Thymus (tissue), 11 donors: ENCODE data around the gene HMGA1. TPM values are rescaled to one million over a fixed set of nuclear protein-coding genes. Genes with fewer than 3 reads are reported as not detected.
A peak's percentile ranks its signal among the peaks of the same experiment; 100 is the strongest.
"Not testable (repeated sequence)": the region's sequence is repeated elsewhere in the genome, so short reads cannot be mapped to it uniquely, and the experiment has no call there.

Experiments used
- DNase-seq, 9 donors: peaks; one replicate each; pipeline ENCODE4 v3.0.0-alpha.2; 2013; ENCODE audit warnings: low spot score in 9 of 9, low read depth in 6 of 9, missing footprints in 1 of 9
- H3K27ac ChIP-seq, 2 donors: one replicate each; pipeline ENCODE4 v1.5.1; 2013; ENCODE audit warnings: control low read depth in 1 of 2, low read depth in 1 of 2, low read length in 1 of 2, mild to moderate bottlenecking in 1 of 2, moderate library complexity in 1 of 2
- H3K27me3 ChIP-seq, 2 donors: one replicate each; pipeline ENCODE4 v1.5.1; 2013; ENCODE audit warnings: low read length in 1 of 2; ENCODE audit not compliant: control insufficient read depth in 2 of 2, insufficient read depth in 1 of 2
- H3K36me3 ChIP-seq, 2 donors: one replicate each; pipeline ENCODE4 v1.5.1; 2013; ENCODE audit warnings: low read length in 1 of 2, mild to moderate bottlenecking in 1 of 2, moderate library complexity in 1 of 2; ENCODE audit not compliant: control insufficient read depth in 2 of 2, insufficient read depth in 2 of 2
- H3K4me1 ChIP-seq, 2 donors: one replicate each; pipeline ENCODE4 v1.5.1; 2013; ENCODE audit warnings: low read length in 2 of 2; ENCODE audit not compliant: control insufficient read depth in 2 of 2, insufficient read depth in 2 of 2
- H3K4me3 ChIP-seq, 2 donors: one replicate each; pipeline ENCODE4 v1.5.1; 2013; ENCODE audit warnings: low read length in 2 of 2, control low read depth in 1 of 2, mild to moderate bottlenecking in 1 of 2
- H3K9me3 ChIP-seq, 2 donors: one replicate each; pipeline ENCODE4 v1.5.1; 2013; ENCODE audit warnings: low read length in 1 of 2, mild to moderate bottlenecking in 1 of 2; ENCODE audit not compliant: control insufficient read depth in 2 of 2, insufficient read depth in 1 of 2
- WGBS: extraction: QIAGEN DNeasy Blood & Tissue Kit; methylation state at CpG from one replicate; pipeline ENCODE4 v1.1.7; 2013; 5-methylcytosine and 5-hydroxymethylcytosine counted together
- polyA plus RNA-seq: library from polyadenylated mRNA; stranded (reverse); fragments of 200-250 nt; gene quantifications from one replicate; pipeline ENCODE4 v1.2.3, GENCODE V29; 2013
- total RNA-seq: library from RNA; stranded (reverse); fragments of 120-200 nt; gene quantifications from one replicate; pipeline ENCODE4 v1.2.4, GENCODE V29; 2013
- donor health status: healthy.

Gene HMGA1
- total and polyA plus RNA-seq, 2 donors: 55.5 to 199 TPM

DNA sequence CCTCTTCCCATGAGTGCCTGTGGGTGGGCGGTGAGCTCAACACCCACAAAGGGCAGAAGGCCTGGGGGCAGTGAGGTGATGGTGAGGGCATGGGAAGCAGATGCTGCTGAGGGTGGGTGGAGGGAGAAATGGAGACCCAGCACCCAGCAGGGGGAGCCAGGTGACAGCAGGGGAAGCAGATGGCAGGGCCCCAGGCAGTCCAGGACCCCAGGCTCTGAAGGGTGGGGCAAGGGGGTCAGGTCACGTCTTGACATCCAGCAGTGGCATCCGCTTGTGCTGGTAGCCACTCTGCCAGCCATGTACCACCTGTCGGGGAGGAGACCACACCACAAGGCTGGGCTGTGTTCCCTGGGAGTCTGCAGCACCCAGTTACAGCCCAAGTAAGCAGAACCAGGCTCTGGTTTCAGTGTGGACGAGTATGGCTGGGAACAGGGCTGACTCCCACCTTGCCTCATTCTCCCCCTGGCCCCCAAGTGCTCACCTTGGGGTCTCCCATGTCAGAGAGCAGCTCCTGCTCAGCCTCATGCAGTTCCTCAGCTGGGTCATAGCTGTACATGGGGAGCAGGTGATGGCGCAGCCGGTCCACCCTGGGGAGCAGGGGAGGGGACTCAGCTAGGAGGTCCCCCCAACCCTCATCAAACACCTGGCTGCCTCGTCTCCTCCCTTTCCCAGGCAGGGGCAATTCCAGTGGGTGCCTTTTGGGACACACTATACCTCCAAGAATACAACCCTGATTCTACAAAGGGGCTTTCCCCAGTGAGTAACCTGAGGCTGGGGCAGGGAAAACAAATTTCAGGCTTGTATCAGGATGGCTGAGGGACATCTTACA is 10.1 kb downstream of the HMGA1 start:
- Histone ChIP-seq H3K4me3 (no peak overlapping the region), H3K4me1 (peaks cover 3 to 35% of the 10 kb centered on the region in 2 donors), H3K27me3 (no peaks in the 10 kb centered on the region), H3K27ac (peak overlapping the region in 1 of 2 donors; percentile 63), H3K36me3 (peaks cover 29 to 42% of the 10 kb centered on the region in 2 donors), H3K9me3 (no peaks in the 10 kb centered on the region)
- 78% methylated on average over 8 of the region's 8 CpGs for WGBS
- DNase-seq: peak in 4 of 9 donors; percentile 29 to 66 (median 58)

DNA sequence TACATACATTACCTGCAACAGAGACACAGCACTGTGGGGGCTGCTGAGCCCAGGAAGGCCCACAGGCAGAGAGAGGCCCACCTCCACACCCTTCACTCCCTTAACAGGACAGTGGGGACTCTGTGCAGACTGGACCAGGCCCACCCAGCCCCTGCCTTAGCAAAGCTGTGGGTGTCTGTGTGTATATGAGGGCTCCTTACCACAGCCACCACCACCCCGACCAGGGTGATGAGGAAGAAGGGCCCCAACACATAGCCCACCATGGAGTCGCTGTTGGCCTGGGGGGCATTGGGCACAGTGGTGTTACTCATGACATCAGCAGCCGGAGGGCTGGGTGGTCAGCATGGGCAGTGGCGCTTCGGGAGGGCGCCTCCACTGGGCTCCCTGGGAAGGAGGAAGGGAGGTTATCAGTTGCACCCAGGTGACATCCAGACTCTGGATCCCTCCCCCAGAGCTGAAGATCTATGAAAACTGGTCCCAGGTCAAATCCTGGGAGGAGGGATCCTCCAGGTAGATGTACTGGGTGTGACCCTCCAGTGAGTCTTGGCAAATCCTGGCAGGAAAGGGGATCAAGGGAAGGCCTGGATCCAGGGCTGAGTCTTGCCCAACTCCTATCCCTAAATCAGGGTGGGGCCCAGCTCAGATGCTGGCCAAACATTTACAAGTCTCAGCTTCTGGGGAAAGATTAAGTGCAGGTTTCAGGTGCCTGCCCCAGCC is 11.0 kb downstream of the HMGA1 start:
- Histone ChIP-seq H3K4me3 (no peak overlapping the region), H3K9me3 (no peaks in the 10 kb centered on the region), H3K4me1 (peaks cover 3 to 31% of the 10 kb centered on the region in 2 donors), H3K36me3 (peaks cover 20 to 34% of the 10 kb centered on the region in 2 donors), H3K27me3 (no peaks in the 10 kb centered on the region), H3K27ac (peak overlapping the region in 1 of 2 donors; percentile 30)
- WGBS: 96% methylated on average over 6 of the region's 6 CpGs
- no peak for DNase-seq

DNA sequence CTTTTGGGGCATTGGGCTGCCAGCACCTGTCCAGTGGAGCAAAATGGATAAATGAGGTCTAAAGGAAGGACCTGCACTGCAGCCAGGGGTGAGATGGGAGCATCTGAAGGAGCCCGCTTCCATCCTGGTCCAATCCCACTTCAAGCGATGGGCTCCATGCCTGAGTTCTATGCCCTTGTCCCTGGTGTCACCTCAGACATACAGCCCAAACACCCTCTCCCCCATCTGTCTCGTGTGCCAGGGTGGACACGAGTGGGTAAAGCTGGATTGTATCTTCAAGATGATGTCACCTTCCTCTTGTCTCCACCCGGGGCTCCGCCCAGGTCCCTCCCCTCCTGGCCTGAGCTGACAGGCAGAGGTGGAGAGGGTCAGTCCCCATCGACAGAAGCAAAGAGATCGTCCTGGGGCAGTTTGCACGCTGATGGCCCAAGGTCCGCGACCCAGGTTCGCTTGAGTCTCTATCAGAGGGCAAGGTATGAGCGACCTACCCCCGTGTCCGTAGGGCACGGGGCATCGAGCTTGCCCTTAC is 11.6 kb downstream of the HMGA1 start:
- Histone ChIP-seq H3K27me3 (no peaks in the 10 kb centered on the region), H3K27ac (peak overlapping the region; percentile 77 to 86), H3K9me3 (no peaks in the 10 kb centered on the region), H3K4me1 (peaks cover 3 to 27% of the 10 kb centered on the region in 2 donors), H3K4me3 (peak overlapping the region; percentile 67 to 86), H3K36me3 (peaks cover 14 to 27% of the 10 kb centered on the region in 2 donors)
- DNase-seq: peak in 2 of 9 donors; percentile 41 to 51
- 12% methylated on average over 17 of the region's 17 CpGs for WGBS

DNA sequence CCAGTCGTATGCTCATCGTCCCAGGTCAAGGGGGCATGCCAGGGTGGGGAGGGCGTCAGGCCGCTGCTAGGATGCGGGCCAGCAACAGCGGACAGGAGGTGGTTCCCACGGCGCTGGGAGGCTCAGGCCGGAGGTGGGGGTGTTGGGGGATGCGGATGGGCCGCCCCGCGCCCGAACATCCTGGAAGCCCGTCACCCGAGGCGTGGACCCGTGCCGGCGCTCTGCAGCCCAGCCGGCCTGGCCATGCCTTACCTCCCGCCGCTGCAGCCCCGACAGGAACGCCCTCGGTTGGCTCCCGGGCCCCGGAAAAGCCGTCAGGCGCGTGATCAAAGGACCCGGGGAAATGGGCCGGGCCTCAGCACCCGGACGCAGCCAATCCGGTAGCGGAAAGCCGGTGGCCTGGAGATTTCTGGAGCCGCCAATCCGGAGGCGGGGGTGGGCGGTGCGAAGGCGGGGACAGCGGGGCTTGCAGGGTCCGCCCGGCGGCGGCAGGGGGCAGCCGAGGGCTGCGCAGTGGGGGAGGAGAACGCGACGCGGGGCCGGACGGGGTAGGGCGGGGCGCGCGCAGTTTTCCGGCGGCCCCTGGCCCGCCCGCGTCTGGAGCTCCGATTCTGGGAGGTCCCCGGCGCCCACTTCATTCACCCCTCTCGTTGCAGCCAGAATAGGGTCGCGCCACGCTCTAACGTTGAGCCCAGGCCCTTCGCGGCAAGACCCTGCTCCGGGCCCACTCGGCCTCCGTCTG is 12.2 kb downstream of the HMGA1 start, which contains the start of gene SMIM29:
TSS of gene SMIM29 (minus strand) at position 280 of the 742 bp plus-strand sequence. CDS start 1,215 bp downstream, outside the sequence.
- no peaks in the 10 kb centered on the region for H3K27me3 ChIP-seq
- H3K4me1 ChIP-seq: peaks cover 3 to 24% of the 10 kb centered on the region in 2 donors
- H3K4me3 ChIP-seq: peak within 1 kb of the TSS; percentile 67 to 86
- peaks cover 10 to 21% of the 10 kb centered on the region in 2 donors for H3K36me3 ChIP-seq
- H3K9me3 ChIP-seq: no peaks in the 10 kb centered on the region
- peak; percentile 84 to 98 (median 93) for DNase-seq
- WGBS: under 1% methylated on average over 79 of the region's 79 CpGs
- peak within 1 kb of the TSS; percentile 77 to 90 for H3K27ac ChIP-seq

DNA sequence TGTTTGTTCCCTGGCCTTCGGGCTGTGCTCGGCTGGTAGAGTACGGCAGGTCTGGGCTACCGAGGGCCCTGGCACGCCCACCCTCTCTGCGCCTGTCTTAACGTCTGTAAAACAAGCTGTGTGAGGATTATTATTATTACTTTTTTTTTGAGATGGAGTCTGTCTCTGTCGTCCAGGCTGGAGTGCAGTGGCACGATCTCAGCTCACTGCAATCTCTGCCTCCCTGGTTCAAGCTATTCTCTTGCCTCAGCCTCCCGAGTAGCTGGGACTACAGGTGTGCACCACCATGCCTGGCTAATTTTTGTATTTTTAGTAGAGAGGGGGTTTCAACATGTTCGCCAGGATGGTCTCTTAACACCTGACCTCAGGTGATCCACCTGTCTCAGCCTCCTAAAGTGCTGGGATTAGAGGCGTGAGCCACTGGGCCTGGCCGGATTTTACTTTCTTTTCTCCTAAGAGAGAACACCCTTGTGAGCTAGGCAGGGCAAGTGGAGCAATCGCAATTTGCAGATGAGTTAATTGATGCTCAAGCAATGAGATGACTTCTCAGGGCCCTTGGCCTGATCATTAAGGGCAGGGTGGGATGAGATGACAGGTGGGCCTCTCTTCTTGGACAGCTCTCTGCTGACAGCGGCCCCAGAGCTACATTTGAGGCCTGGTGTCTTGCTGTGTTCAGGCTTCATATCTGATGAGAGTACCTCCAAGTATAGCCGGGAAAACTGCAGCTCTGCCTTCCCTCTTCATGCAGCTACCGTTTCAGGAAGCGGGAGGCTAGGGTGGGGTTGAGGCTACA is 13.0 kb downstream of the HMGA1 start:
- Histone ChIP-seq H3K27ac (peak overlapping the region; percentile 61 to 90), H3K4me3 (peak overlapping the region; percentile 67 to 86), H3K27me3 (no peaks in the 10 kb centered on the region), H3K4me1 (peaks cover 3 to 24% of the 10 kb centered on the region in 2 donors), H3K9me3 (no peaks in the 10 kb centered on the region), H3K36me3 (peaks cover 4 to 13% of the 10 kb centered on the region in 2 donors)
- WGBS: 53% methylated on average over 18 of the region's 18 CpGs
- DNase-seq: no peak

DNA sequence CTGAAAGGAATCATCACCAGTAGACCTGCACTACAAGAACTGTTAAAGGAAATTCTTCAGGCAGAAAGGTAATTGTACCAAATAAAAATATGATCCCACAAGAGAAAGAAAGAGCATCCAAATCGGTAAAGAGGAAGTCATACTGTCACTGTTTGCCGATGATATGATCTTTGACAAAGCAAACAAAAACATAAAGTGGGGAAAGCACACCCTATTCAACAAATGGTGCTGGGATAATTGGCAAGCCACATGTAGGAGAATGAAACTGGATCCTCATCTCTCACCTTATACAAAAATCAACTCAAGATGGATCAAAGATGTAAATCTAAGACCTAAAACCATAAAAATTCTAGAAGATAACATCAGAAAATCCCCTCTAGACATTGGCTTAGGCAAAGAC is 15.7 kb downstream of the HMGA1 start:
- 5% methylated on average over 2 of the region's 2 CpGs for WGBS
- H3K36me3 ChIP-seq, H3K27me3 ChIP-seq, H3K4me3 ChIP-seq, H3K9me3 ChIP-seq, DNase-seq, H3K27ac ChIP-seq: not testable (repeated sequence)
- H3K4me1 ChIP-seq: peaks cover 3 to 13% of the 10 kb centered on the region in 2 donors

DNA sequence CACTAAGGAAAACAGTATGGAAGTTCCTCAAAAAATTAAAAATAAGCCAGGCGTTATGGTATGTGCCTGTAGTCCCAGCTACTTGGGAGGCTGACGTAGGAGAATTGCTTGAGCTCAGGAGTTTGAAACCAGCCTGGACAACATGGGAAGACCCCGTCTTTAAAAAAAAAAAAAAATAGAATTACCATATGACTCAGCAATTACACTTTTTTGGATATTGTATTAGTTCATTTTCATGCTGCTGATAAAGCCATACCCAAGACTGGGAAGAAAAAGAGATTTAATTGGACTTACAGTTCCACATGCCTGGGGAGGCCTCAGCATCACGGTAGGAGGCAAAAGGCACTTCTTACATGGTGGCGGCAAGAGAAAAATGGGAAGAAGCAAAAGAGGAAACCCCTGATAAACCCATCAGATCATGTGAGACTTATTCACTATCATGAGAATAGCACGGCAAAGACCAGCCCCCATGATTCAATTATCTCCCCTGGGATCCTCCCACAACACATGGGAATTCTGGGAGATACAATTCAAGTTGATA is 22.9 kb downstream of the HMGA1 start:
- no peak overlapping the region for H3K4me3 ChIP-seq
- H3K27me3 ChIP-seq: no peaks in the 10 kb centered on the region
- no peak overlapping the region for H3K27ac ChIP-seq
- no peaks in the 10 kb centered on the region for H3K4me1 ChIP-seq
- peaks cover 0 to 9% of the 10 kb centered on the region in 2 donors for H3K9me3 ChIP-seq
- no peak for DNase-seq
- 96% methylated on average over 6 of the region's 6 CpGs for WGBS
- H3K36me3 ChIP-seq: no peaks in the 10 kb centered on the region
